H1 (cell line): ENCODE results near the gene PRC1. TPM values are rescaled to one million over a fixed set of nuclear protein-coding genes. Genes with fewer than 3 reads are reported as not detected.

ENCODE experiments used
- CTCF ChIA-PET: fragments of 300-600 bp; sonication (Branson Sonifier 250); formaldehyde crosslinking; loops from one replicate; lab custom pipeline; 2021; ENCODE audit not compliant: partially characterized antibody; lab: Charles Lee
- POLR2A ChIA-PET: fragments of 300-600 bp; sonication (Branson Sonifier 250); formaldehyde crosslinking; loops from one replicate; lab custom pipeline; 2021; ENCODE audit warnings: inconsistent platforms; ENCODE audit not compliant: partially characterized antibody; lab: Charles Lee
- DNase-seq, 2 experiments: peaks; one replicate each; pipeline versions ENCODE4 v3.0.0 to v3.0.0-alpha.2; 2010 to 2022; ENCODE audit warnings: low spot score in 2 of 2, low read depth in 1 of 2, mixed read lengths in 1 of 2
- FAIRE-seq: peaks from 2 replicates; lab custom pipeline; 2011; peaks lifted over from hg19 to GRCh38; lab: Jason Lieb, UNC
- H2AFZ ChIP-seq: 2 replicates; pipeline ENCODE4 v1.8.1; 2012; ENCODE audit warnings: low read length, inconsistent platforms
- H2AK5ac ChIP-seq: 2 replicates; pipeline ENCODE4 v1.6.1; 2013; ENCODE audit warnings: low read depth, low read length
- H2BK120ac ChIP-seq: replicated peaks from 2 replicates; pipeline ENCODE3; 2013; ENCODE audit warnings: low read depth, low read length, inconsistent platforms
- H2BK12ac ChIP-seq: 2 replicates; pipeline ENCODE4 v1.6.1; 2013; ENCODE audit warnings: low read depth, low read length
- H2BK15ac ChIP-seq: 2 replicates; pipeline ENCODE4 v1.6.1; 2013; ENCODE audit warnings: low read length
- H2BK20ac ChIP-seq: 2 replicates; pipeline ENCODE4 v1.6.1; 2013; ENCODE audit warnings: low read length
- H2BK5ac ChIP-seq: 2 replicates; pipeline ENCODE4 v1.6.1; 2013; ENCODE audit warnings: low read depth, low read length
- H3K14ac ChIP-seq: 2 replicates; pipeline ENCODE4 v1.6.1; 2013; ENCODE audit warnings: inconsistent platforms; ENCODE audit not compliant: insufficient read length
- H3K18ac ChIP-seq: 2 replicates; pipeline ENCODE4 v1.6.1; 2013; ENCODE audit warnings: low read length; ENCODE audit errors: extremely low read depth
- H3K23ac ChIP-seq: 2 replicates; pipeline ENCODE4 v1.6.1; 2013; ENCODE audit warnings: inconsistent platforms; ENCODE audit not compliant: insufficient read length
- H3K23me2 ChIP-seq: 2 replicates; pipeline ENCODE4 v1.6.1; 2013; ENCODE audit warnings: low read depth, low read length
- H3K27ac ChIP-seq: 2 replicates; pipeline ENCODE4 v1.6.1; 2011; ENCODE audit warnings: low read depth, low read length, inconsistent platforms
- H3K27me3 ChIP-seq, 4 experiments: replicated peaks in 1 of 4; 1 replicate in 1 of 4; 2 replicates in 3 of 4; pipeline versions ENCODE4 v1.6.1 to v1.8.1; 2011 to 2013; ENCODE audit warnings: low read length in 3 of 4, mild to moderate bottlenecking in 3 of 4, inconsistent platforms in 2 of 4, mixed read lengths in 2 of 4, moderate library complexity in 1 of 4; ENCODE audit not compliant: control insufficient read depth in 3 of 4, insufficient read depth in 3 of 4; ENCODE audit errors: extremely low read depth in 1 of 4
- H3K36me3 ChIP-seq, 4 experiments: 2 replicates each; pipeline versions ENCODE4 v1.6.1 to v1.8.1; 2011 to 2013; ENCODE audit warnings: mild to moderate bottlenecking in 4 of 4, low read length in 3 of 4, moderate library complexity in 2 of 4, control low read depth in 1 of 4, inconsistent platforms in 1 of 4; ENCODE audit not compliant: insufficient read depth in 4 of 4, control insufficient read depth in 2 of 4
- H3K4ac ChIP-seq: replicated peaks from 2 replicates; pipeline ENCODE3; 2013; ENCODE audit warnings: low read length, low read depth, mixed read lengths, inconsistent platforms; ENCODE audit not compliant: insufficient read length
- H3K4me1 ChIP-seq, 4 experiments: replicated peaks in 1 of 4; 1 replicate in 1 of 4; 2 replicates in 3 of 4; pipeline versions ENCODE4 v1.6.1 to v1.8.1; 2011 to 2013; ENCODE audit warnings: low read length in 3 of 4, inconsistent platforms in 2 of 4, mixed read lengths in 1 of 4; ENCODE audit not compliant: insufficient read depth in 4 of 4, control insufficient read depth in 3 of 4
- H3K4me2 ChIP-seq, 2 experiments: 2 replicates each; pipeline versions ENCODE4 v1.6.1 to v1.8.1; 2011 to 2013; ENCODE audit warnings: low read depth in 2 of 2, low read length in 2 of 2, control low read depth in 1 of 2, inconsistent platforms in 1 of 2, mild to moderate bottlenecking in 1 of 2; ENCODE audit not compliant: insufficient read depth in 1 of 2
- H3K4me3 ChIP-seq, 4 experiments: fragments of 200-600, 300-600 bp in 1 of 4; sonication (generic), shearing (Covaris generic), sonication (Bioruptor Twin) in 1 of 4; 2 replicates each; pipeline versions ENCODE4 v1.5.1 to v1.8.1; 2011 to 2016; ENCODE audit warnings: low read length in 4 of 4, low read depth in 3 of 4, control low read depth in 2 of 4, inconsistent platforms in 2 of 4, mild to moderate bottlenecking in 2 of 4, mixed read lengths in 1 of 4, moderate library complexity in 1 of 4; ENCODE audit not compliant: insufficient read depth in 2 of 4; ENCODE audit errors: extremely low read depth in 1 of 4
- H3K56ac ChIP-seq: replicated peaks from 2 replicates; pipeline ENCODE3; 2013; ENCODE audit warnings: low read depth, mild to moderate bottlenecking, mixed read lengths, low read length, inconsistent platforms; ENCODE audit not compliant: insufficient read length
- H3K79me1 ChIP-seq: 2 replicates; pipeline ENCODE4 v1.6.1; 2013; ENCODE audit warnings: low read depth, low read length, control low read depth
- H3K79me2 ChIP-seq, 2 experiments: 2 replicates each; pipeline versions ENCODE4 v1.6.1 to v1.8.1; 2012 to 2013; ENCODE audit warnings: low read length in 2 of 2, mild to moderate bottlenecking in 2 of 2, inconsistent platforms in 1 of 2; ENCODE audit not compliant: insufficient read depth in 2 of 2, control insufficient read depth in 1 of 2
- H3K9ac ChIP-seq, 4 experiments: replicated peaks in 1 of 4; 1 replicate in 1 of 4; 2 replicates in 3 of 4; pipeline versions ENCODE4 v1.6.1 to v1.8.1; 2011 to 2013; ENCODE audit warnings: low read depth in 3 of 4, low read length in 3 of 4, control low read depth in 2 of 4, mild to moderate bottlenecking in 2 of 4, moderate library complexity in 2 of 4, inconsistent platforms in 1 of 4; ENCODE audit errors: extremely low read depth in 1 of 4
- H3K9me3 ChIP-seq, 2 experiments: 2 replicates each; pipeline versions ENCODE4 v1.6.1 to v1.8.1; 2012 to 2013; ENCODE audit warnings: mild to moderate bottlenecking in 2 of 2, moderate library complexity in 2 of 2, control low read depth in 1 of 2, inconsistent platforms in 1 of 2, low read depth in 1 of 2, low read length in 1 of 2, mixed read lengths in 1 of 2; ENCODE audit not compliant: insufficient read depth in 2 of 2
- H4K20me1 ChIP-seq, 2 experiments: replicated peaks in 1 of 2; 2 replicates each; pipeline versions ENCODE3 to v1.8.1; 2011 to 2013; ENCODE audit warnings: inconsistent platforms in 2 of 2, low read length in 2 of 2, mild to moderate bottlenecking in 1 of 2; ENCODE audit not compliant: insufficient read depth in 2 of 2, control insufficient read depth in 1 of 2
- H4K5ac ChIP-seq: 2 replicates; pipeline ENCODE4 v1.6.1; 2013; ENCODE audit warnings: low read length, low read depth, mixed read lengths, inconsistent platforms; ENCODE audit not compliant: insufficient read length
- H4K8ac ChIP-seq: 2 replicates; pipeline ENCODE4 v1.8.0; 2013; ENCODE audit warnings: mild to moderate bottlenecking, moderate library complexity, low read length, inconsistent platforms; ENCODE audit not compliant: insufficient read depth; ENCODE audit errors: extremely low read depth
- H4K91ac ChIP-seq: replicated peaks from 2 replicates; pipeline ENCODE3; 2013; ENCODE audit warnings: low read length, mixed read lengths, inconsistent platforms; ENCODE audit not compliant: insufficient read length
- CBX8 ChIP-seq: fragments of 300-800, 300-1000 bp; sonication (generic); IDR thresholded peaks from 2 replicates; pipeline ENCODE4 v1.7.1; 2016; ENCODE audit warnings: low read depth, low read length, borderline replicate concordance
- CHD1 ChIP-seq: IDR thresholded peaks from 2 replicates; pipeline ENCODE4 v1.6.1; 2012; ENCODE audit warnings: low read depth, low read length, improper control_type of control experiment
- CHD2 ChIP-seq: IDR thresholded peaks from 2 replicates; pipeline ENCODE4 v1.6.1; 2012; ENCODE audit warnings: low read length, improper control_type of control experiment
- CREB1 ChIP-seq: IDR thresholded peaks from 2 replicates; pipeline ENCODE4 v1.6.1; 2012; ENCODE audit warnings: inconsistent platforms
- CTBP2 ChIP-seq: IDR thresholded peaks from 2 replicates; pipeline ENCODE4 v1.7.0; 2011; ENCODE audit warnings: borderline replicate concordance, mild to moderate bottlenecking, moderate library complexity, mixed read lengths, low read length; ENCODE audit not compliant: insufficient read depth, insufficient read length
- EGR1 ChIP-seq: IDR thresholded peaks from 2 replicates; pipeline ENCODE4 v1.6.1; 2011; ENCODE audit warnings: low read depth, low read length, borderline replicate concordance
- FOSL1 ChIP-seq: IDR thresholded peaks from 2 replicates; pipeline ENCODE4 v1.6.1; 2011; ENCODE audit warnings: mild to moderate bottlenecking, low read depth, low read length, moderate library complexity; ENCODE audit not compliant: insufficient read depth
- MAFK ChIP-seq: IDR thresholded peaks from 2 replicates; pipeline ENCODE4 v1.6.1; 2012; ENCODE audit warnings: low read depth, mild to moderate bottlenecking, improper control_type of control experiment, low read length
- NRF1 ChIP-seq: IDR thresholded peaks from 2 replicates; pipeline ENCODE4 v1.6.1; 2011; ENCODE audit warnings: mild to moderate bottlenecking, low read depth, low read length, improper control_type of control experiment
- POLR2AphosphoS5 ChIP-seq: IDR thresholded peaks from 2 replicates; pipeline ENCODE4 v1.6.1; 2011; ENCODE audit warnings: low read depth, low read length
- SP4 ChIP-seq: IDR thresholded peaks from 2 replicates; pipeline ENCODE4 v1.6.1; 2012; ENCODE audit warnings: low read length, inconsistent platforms
- SUZ12 ChIP-seq: fragments of 200-600 bp; sonication (generic); IDR thresholded peaks from 2 replicates; pipeline ENCODE4 v1.6.1; 2012; ENCODE audit warnings: mild to moderate bottlenecking, inconsistent platforms, low read length, moderate library complexity, mixed read lengths
- TBP ChIP-seq: IDR thresholded peaks from 2 replicates; pipeline ENCODE4 v1.6.1; 2011; ENCODE audit warnings: low read depth, low read length, improper control_type of control experiment
- USF2 ChIP-seq: IDR thresholded peaks from 2 replicates; pipeline ENCODE4 v1.6.1; 2011; ENCODE audit warnings: low read length, improper control_type of control experiment
- YY1 ChIP-seq: IDR thresholded peaks from 2 replicates; pipeline ENCODE4 v1.6.1; 2011; ENCODE audit warnings: low read depth, mild to moderate bottlenecking, low read length
- WGBS, 2 experiments: shearing (Covaris generic) in 1 of 2; methylation state at CpG; one replicate each; pipeline versions ENCODE4 v1.1.6 to v1.1.7; 2013 to 2015; ENCODE audit warnings: low lambda C conversion rate in 2 of 2, mixed read lengths in 2 of 2, inconsistent platforms in 1 of 2, low coverage in 1 of 2, missing lambda C conversion rate in 1 of 2; ENCODE audit not compliant: insufficient replicate concordance in 2 of 2, insufficient coverage in 1 of 2, insufficient read length in 1 of 2; ENCODE audit errors: extremely low coverage in 1 of 2, missing lambda C conversion rate in 1 of 2; 5-methylcytosine and 5-hydroxymethylcytosine counted together
- polyA plus RNA-seq, 7 experiments: library from polyadenylated mRNA; depleted of rRNA in 3 of 7; stranded (reverse) in 5 of 7; unstranded in 2 of 7; fragments of >200 nt in 5 of 7; fragments of 200-250 nt in 2 of 7; gene quantifications; 1 replicate in 5 of 7; 2 replicates in 1 of 7; 4 replicates in 1 of 7; pipeline versions ENCODE4 v1.2.1 to v1.2.3, GENCODE V29; 2011 to 2013; ENCODE audit warnings: missing spikeins in 2 of 7, mixed read lengths in 2 of 7
- total RNA-seq: library from RNA; stranded (reverse); fragmentation: NEBNext Ultra II Directional; extraction: Animal tissue kit (Norgen Biotek cat#: 25700); gene quantifications from 2 replicates; pipeline ENCODE4 v1.2.1, GENCODE V29; 2021

PRC1 gene
- total and polyA plus RNA-seq, 2 of the 8 experiments (the other 6 are each of a cell fraction or from before 2014, with no cell fraction given), result 90.7 to 181 TPM

- H3K18ac ChIP-seq, result no peak overlapping the region
- peaks cover 0 to 2% (median under 1%) of the 10 kb centered on the region in 4 experiments; a peak in 1 of 7 replicates for H3K4me1 ChIP-seq
- H3K9ac ChIP-seq, result no peak overlapping the region
- H3K23ac ChIP-seq, result no peak overlapping the region
- no peaks in the 10 kb centered on the region for H3K27me3 ChIP-seq
- WGBS, 2 experiments, result 85% methylated on average over 1 of the region's 1 CpG; no CpG with 5 or more reads in 1 of the 2 experiments
- no peak overlapping the region for H4K91ac ChIP-seq
- no peak overlapping the region for H2BK5ac ChIP-seq
- no peak overlapping the region for H4K5ac ChIP-seq
- no peaks in the 10 kb centered on the region for H4K20me1 ChIP-seq
- H3K4ac ChIP-seq, result no peak overlapping the region
- H3K79me2 ChIP-seq, result no peaks in the 10 kb centered on the region
- no peaks in the 10 kb centered on the region for H3K9me3 ChIP-seq
- H3K14ac ChIP-seq, result no peak overlapping the region
- H2BK12ac ChIP-seq, result no peak overlapping the region
- no peak overlapping the region for H2BK20ac ChIP-seq
- POLR2A ChIA-PET, result interaction anchor here (0.6 kb wide), 1 partner anchor 264 kb away, joined by 3 read pairs; no protein-coding TSS in a partner anchor
- FAIRE-seq, result no peak
- H2AFZ ChIP-seq, result no peak overlapping the region
- no peak overlapping the region for H3K56ac ChIP-seq
- CTCF ChIA-PET, result interaction anchor here (0.9 to 1.6 kb wide), 5 partner anchors 22 to 71 kb away, joined by 3 to 5 read pairs (median 3); no protein-coding TSS in a partner anchor
- no peak for DNase-seq
- H3K36me3 ChIP-seq, result no peaks in the 10 kb centered on the region
- H2AK5ac ChIP-seq, result no peak overlapping the region
- no peaks in the 10 kb centered on the region for H3K79me1 ChIP-seq
- H3K27ac ChIP-seq, result no peak overlapping the region
- no peak overlapping the region for H3K4me3 ChIP-seq
- no peak overlapping the region for H3K4me2 ChIP-seq
- no peak overlapping the region for H2BK120ac ChIP-seq
- no peak overlapping the region for H4K8ac ChIP-seq
- H2BK15ac ChIP-seq, result no peak overlapping the region
- H3K23me2 ChIP-seq, result no peaks in the 10 kb centered on the region
- no peak for TF ChIP-seq SP4
- TF ChIP-seq SUZ12, result no peak
- TF ChIP-seq YY1, result no peak
- no peak for TF ChIP-seq CHD2
- TF ChIP-seq CBX8, result no peak
- TF ChIP-seq POLR2AphosphoS5, result no peak
- TF ChIP-seq CHD1, result no peak
- no peak for TF ChIP-seq CTBP2
- TF ChIP-seq MAFK, result no peak
- TF ChIP-seq NRF1, result no peak
- TF ChIP-seq TBP, result no peak
- TF ChIP-seq EGR1, result no peak
- no peak for TF ChIP-seq FOSL1
- TF ChIP-seq CREB1, result no peak
- TF ChIP-seq USF2, result no peak
Measured at GRCh38 chr15:91027677-91028076, 33.3 kb upstream of the PRC1 start.
